ENCODE results near the gene OTUD1.

OTUD1 gene

GRCh38 chr10:23419655-23420329 lies 19.1 kb upstream of the OTUD1 start:
- DNase-seq (ENCODE audit: low read depth in 1 of 2, low spot score in 1 of 2) = no peak

GRCh38 chr10:23421397-23421796 lies 17.5 kb upstream of the OTUD1 start:
- no peak for DNase-seq (ENCODE audit: low read depth in 1 of 2, low spot score in 1 of 2)

GRCh38 chr10:23422003-23422411 lies 16.9 kb upstream of the OTUD1 start:
- DNase-seq (ENCODE audit: low read depth in 1 of 2, low spot score in 1 of 2) = no peak

- DNase-seq (ENCODE audit: low read depth in 1 of 2, low spot score in 1 of 2) = no peak
Measured at GRCh38 chr10:23432166-23432565, 6.7 kb upstream of the OTUD1 start.

- no peak for DNase-seq (ENCODE audit: low read depth in 1 of 2, low spot score in 1 of 2)
Measured at GRCh38 chr10:23432639-23433038, 6.2 kb upstream of the OTUD1 start.

- no peak for DNase-seq (ENCODE audit: low read depth in 1 of 2, low spot score in 1 of 2)
Measured at GRCh38 chr10:23433701-23434100, 5.2 kb upstream of the OTUD1 start.

GRCh38 chr10:23435378-23435777 lies 3.5 kb upstream of the OTUD1 start:
- no peak for DNase-seq (ENCODE audit: low read depth in 1 of 2, low spot score in 1 of 2)

- no peak for DNase-seq (ENCODE audit: low read depth in 1 of 2, low spot score in 1 of 2)
Measured at GRCh38 chr10:23436983-23437382, 1.9 kb upstream of the OTUD1 start.

GRCh38 chr10:23437963-23438546 lies 820 bp upstream of the OTUD1 start:
- DNase-seq (ENCODE audit: low read depth in 1 of 2, low spot score in 1 of 2) = no peak

GRCh38 chr10:23439452-23439960 lies 631 bp downstream of the OTUD1 start:
- DNase-seq (ENCODE audit: low read depth in 1 of 2, low spot score in 1 of 2) = no peak

- peak; percentile 14 to 21 for DNase-seq (ENCODE audit: low read depth in 1 of 2, low spot score in 1 of 2)
Measured at GRCh38 chr10:23439961-23440889, 1.4 kb downstream of the OTUD1 start.

GRCh38 chr10:23441251-23441650 lies 2.4 kb downstream of the OTUD1 start:
- DNase-seq (ENCODE audit: low read depth in 1 of 2, low spot score in 1 of 2) = no peak

- no peak for DNase-seq (ENCODE audit: low read depth in 1 of 2, low spot score in 1 of 2)
Measured at GRCh38 chr10:23442936-23443335, 4.1 kb downstream of the OTUD1 start.

- DNase-seq (ENCODE audit: low read depth in 1 of 2, low spot score in 1 of 2) = no peak
Measured at GRCh38 chr10:23445591-23445990, 6.7 kb downstream of the OTUD1 start.

GRCh38 chr10:23448323-23448722 lies 9.4 kb downstream of the OTUD1 start:
- DNase-seq (ENCODE audit: low read depth in 1 of 2, low spot score in 1 of 2) = no peak

GRCh38 chr10:23448802-23449570 lies 10.1 kb downstream of the OTUD1 start:
- peak in 1 of 2 donors; percentile 14 for DNase-seq (ENCODE audit: low read depth in 1 of 2, low spot score in 1 of 2)

GRCh38 chr10:23452033-23452655 lies 13.3 kb downstream of the OTUD1 start:
- no peak for DNase-seq (ENCODE audit: low read depth in 1 of 2, low spot score in 1 of 2)

- DNase-seq (ENCODE audit: low read depth in 1 of 2, low spot score in 1 of 2) = no peak
Measured at GRCh38 chr10:23453465-23453864, 14.6 kb downstream of the OTUD1 start.

GRCh38 chr10:23457632-23458417 lies 18.9 kb downstream of the OTUD1 start:
- no peak for DNase-seq (ENCODE audit: low read depth in 1 of 2, low spot score in 1 of 2)

All from activated CD4-positive, alpha-beta T cell treated with anti-CD3 and anti-CD28 coated beads, Interleukin-2, amount 50 U/mL, for 24 hours (primary cell).